Measurements from ENCODE around the gene SEMA3B. TPM values are rescaled to one million over a fixed set of nuclear protein-coding genes. Genes with fewer than 3 reads are reported as not detected.
A peak's percentile ranks its signal among the peaks of the same experiment; 100 is the strongest.
"Not testable (repeated sequence)": the region's sequence is repeated elsewhere in the genome, so short reads cannot be mapped to it uniquely, and the experiment has no call there.

The SEMA3B gene
- total RNA-seq, 1 donor from 2014 or later = 0.60 TPM

GRCh38 chr3:50312041-50312440 is 43.1 kb downstream of the SEMA3B start:
- DNase-seq (ENCODE audit: low read depth in 2 of 2) = not testable (repeated sequence)

GRCh38 chr3:50314342-50314741 is 45.4 kb downstream of the SEMA3B start:
- no peak for DNase-seq (ENCODE audit: low read depth in 2 of 2)

GRCh38 chr3:50314816-50315215 is 45.9 kb downstream of the SEMA3B start:
- no peak for DNase-seq (ENCODE audit: low read depth in 2 of 2)

GRCh38 chr3:50316657-50317242 is 47.8 kb downstream of the SEMA3B start:
- DNase-seq (ENCODE audit: low read depth in 2 of 2) = peak in 1 of 2 donors; percentile 85

GRCh38 chr3:50317300-50317699 is 48.4 kb downstream of the SEMA3B start:
- DNase-seq (ENCODE audit: low read depth in 2 of 2) = no peak

- DNase-seq (ENCODE audit: low read depth in 2 of 2) = no peak
These were observed 49.2 kb downstream of the SEMA3B start for GRCh38 chr3:50318163-50318562.

GRCh38 chr3:50318615-50319014 is 49.7 kb downstream of the SEMA3B start:
- DNase-seq (ENCODE audit: low read depth in 2 of 2) = no peak

GRCh38 chr3:50319181-50319893 is 50.4 kb downstream of the SEMA3B start:
- DNase-seq (ENCODE audit: low read depth in 2 of 2) = peak in 1 of 2 donors; percentile 21

- peak; percentile 66 to 67 for DNase-seq (ENCODE audit: low read depth in 2 of 2)
These were observed 51.1 kb downstream of the SEMA3B start for GRCh38 chr3:50319894-50320625.

- peak; percentile 73 to 83 for DNase-seq (ENCODE audit: low read depth in 2 of 2)
These were observed 51.9 kb downstream of the SEMA3B start for GRCh38 chr3:50320853-50321335.

- peak; percentile 91 to 95 for DNase-seq (ENCODE audit: low read depth in 2 of 2)
These were observed 52.6 kb downstream of the SEMA3B start for GRCh38 chr3:50321336-50322114.

GRCh38 chr3:50322115-50322385 is 53.1 kb downstream of the SEMA3B start:
- no peak for DNase-seq (ENCODE audit: low read depth in 2 of 2)

- DNase-seq (ENCODE audit: low read depth in 2 of 2) = peak; percentile 77 to 89
These were observed 53.6 kb downstream of the SEMA3B start, which contains the start of gene HYAL2 for GRCh38 chr3:50322386-50323091. Gene HYAL2, minus strand, starts transcription at chr3:50322745. Its CDS starts 2,256 bp downstream, at chr3:50320489.

- DNase-seq (ENCODE audit: low read depth in 2 of 2) = peak; percentile 88 to 97
These were observed 54.2 kb downstream of the SEMA3B start for GRCh38 chr3:50323092-50323600.

- peak; percentile 94 to 97 for DNase-seq (ENCODE audit: low read depth in 2 of 2)
These were observed 54.8 kb downstream of the SEMA3B start for GRCh38 chr3:50323614-50324199.

- peak; percentile 83 to 93 for DNase-seq (ENCODE audit: low read depth in 2 of 2)
These were observed 55.6 kb downstream of the SEMA3B start for GRCh38 chr3:50324351-50325112.

- DNase-seq (ENCODE audit: low read depth in 2 of 2) = no peak
These were observed 56.1 kb downstream of the SEMA3B start for GRCh38 chr3:50325113-50325480.

- no peak for DNase-seq (ENCODE audit: low read depth in 2 of 2)
These were observed 56.7 kb downstream of the SEMA3B start for GRCh38 chr3:50325497-50326181.

GRCh38 chr3:50326182-50326541 is 57.2 kb downstream of the SEMA3B start:
- DNase-seq (ENCODE audit: low read depth in 2 of 2) = no peak

All from lung microvascular endothelial cell (primary cell).